ENCODE measurements around the gene SRD5A1. TPM values are rescaled to one million over a fixed set of nuclear protein-coding genes. Genes with fewer than 3 reads are reported as not detected.

Gene SRD5A1
- total and polyA plus RNA-seq, 8 donors, result 1.3 to 12.8 (median 4.2) TPM; not detected in 1

DNA sequence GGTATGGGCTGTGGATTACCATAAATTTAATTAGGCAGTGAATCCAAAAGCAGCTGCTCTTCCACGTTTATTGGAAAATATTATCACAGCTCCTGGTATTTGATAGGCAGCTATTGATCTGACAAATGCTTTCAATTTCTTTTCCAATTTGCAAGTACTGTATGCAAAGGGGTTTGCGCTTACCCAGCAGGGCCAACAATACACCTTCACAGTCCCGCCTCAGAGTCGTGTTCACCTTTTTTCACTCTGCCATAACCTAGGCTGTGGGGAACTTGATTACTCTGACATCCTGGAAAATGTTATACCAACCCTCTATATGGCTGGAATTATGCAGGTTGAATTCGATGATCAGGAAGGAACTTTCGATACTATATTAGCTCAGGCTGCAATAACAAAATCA lies 47.7 kb downstream of the SRD5A1 start:
- H3K9me3 ChIP-seq, result no peaks in the 10 kb centered on the region
- TF ChIP-seq, protein P1, sequence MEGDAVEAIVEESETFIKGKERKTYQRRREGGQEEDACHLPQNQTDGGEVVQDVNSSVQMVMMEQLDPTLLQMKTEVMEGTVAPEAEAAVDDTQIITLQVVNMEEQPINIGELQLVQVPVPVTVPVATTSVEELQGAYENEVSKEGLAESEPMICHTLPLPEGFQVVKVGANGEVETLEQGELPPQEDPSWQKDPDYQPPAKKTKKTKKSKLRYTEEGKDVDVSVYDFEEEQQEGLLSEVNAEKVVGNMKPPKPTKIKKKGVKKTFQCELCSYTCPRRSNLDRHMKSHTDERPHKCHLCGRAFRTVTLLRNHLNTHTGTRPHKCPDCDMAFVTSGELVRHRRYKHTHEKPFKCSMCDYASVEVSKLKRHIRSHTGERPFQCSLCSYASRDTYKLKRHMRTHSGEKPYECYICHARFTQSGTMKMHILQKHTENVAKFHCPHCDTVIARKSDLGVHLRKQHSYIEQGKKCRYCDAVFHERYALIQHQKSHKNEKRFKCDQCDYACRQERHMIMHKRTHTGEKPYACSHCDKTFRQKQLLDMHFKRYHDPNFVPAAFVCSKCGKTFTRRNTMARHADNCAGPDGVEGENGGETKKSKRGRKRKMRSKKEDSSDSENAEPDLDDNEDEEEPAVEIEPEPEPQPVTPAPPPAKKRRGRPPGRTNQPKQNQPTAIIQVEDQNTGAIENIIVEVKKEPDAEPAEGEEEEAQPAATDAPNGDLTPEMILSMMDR (IDR thresholded peaks at IDR 0.05), result no peak
- TF ChIP-seq POLR2A (IDR thresholded peaks at IDR 0.05) (no peak), POLR2AphosphoS5 (IDR thresholded peaks at IDR 0.05) (no peak), EP300 (IDR thresholded peaks at IDR 0.05) (no peak)
- no peaks in the 10 kb centered on the region for H3K4me1 ChIP-seq
- no peak overlapping the region for H3K27ac ChIP-seq
- 63 to 67% (median 65%) methylated on average over 6 of the region's 6 CpGs for WGBS, 5 donors
- H3K4me3 ChIP-seq, result no peak overlapping the region
- no peak for DNase-seq
- H3K27me3 ChIP-seq, result peaks cover 0 to 37% (median 0%) of the 10 kb centered on the region in 3 donors
- intact Hi-C loops (cut with DNase I; ENCODE audit: low total_unique reads), result no loop called here
- no peaks in the 10 kb centered on the region for H3K36me3 ChIP-seq

DNA sequence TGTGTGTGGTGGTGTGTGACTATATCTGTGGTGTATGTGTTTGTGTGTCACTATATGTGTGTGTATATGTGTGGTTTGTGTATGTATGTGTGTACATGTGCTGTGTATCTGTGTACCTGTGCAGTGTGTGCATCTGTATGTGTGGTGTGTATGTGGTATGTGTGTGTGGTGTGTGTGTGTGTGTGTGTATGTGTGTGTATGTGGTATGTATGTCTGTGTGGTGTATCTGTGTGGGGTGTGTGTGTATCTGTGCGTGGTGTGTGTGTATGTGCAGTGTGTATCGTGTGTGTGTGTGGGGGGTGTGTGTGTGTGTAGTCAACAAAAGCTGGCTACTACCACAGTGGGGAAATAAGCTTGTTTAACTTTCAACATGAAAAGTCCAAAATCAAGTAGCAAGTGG lies 48.4 kb downstream of the SRD5A1 start:
- 36 to 86% (median 50%) methylated on average over 2 of the region's 2 CpGs for WGBS, 5 donors
- Histone ChIP-seq H3K4me1 (peaks cover 0 to 2% (median 0%) of the 10 kb centered on the region in 4 donors), H3K27me3 (peaks cover 0 to 44% (median 0%) of the 10 kb centered on the region in 3 donors), H3K4me3 (no peak overlapping the region), H3K9me3 (no peaks in the 10 kb centered on the region), H3K36me3 (no peaks in the 10 kb centered on the region), H3K27ac (no peak overlapping the region)
- intact Hi-C loops (cut with DNase I; ENCODE audit: low total_unique reads), result no loop called here
- no peak for DNase-seq
- TF ChIP-seq POLR2A (IDR thresholded peaks at IDR 0.05), result no peak
- no peak for TF ChIP-seq POLR2AphosphoS5 (IDR thresholded peaks at IDR 0.05)
- TF ChIP-seq EP300 (IDR thresholded peaks at IDR 0.05), result no peak
- TF ChIP-seq, protein P1 (IDR thresholded peaks at IDR 0.05), result no peak

DNA sequence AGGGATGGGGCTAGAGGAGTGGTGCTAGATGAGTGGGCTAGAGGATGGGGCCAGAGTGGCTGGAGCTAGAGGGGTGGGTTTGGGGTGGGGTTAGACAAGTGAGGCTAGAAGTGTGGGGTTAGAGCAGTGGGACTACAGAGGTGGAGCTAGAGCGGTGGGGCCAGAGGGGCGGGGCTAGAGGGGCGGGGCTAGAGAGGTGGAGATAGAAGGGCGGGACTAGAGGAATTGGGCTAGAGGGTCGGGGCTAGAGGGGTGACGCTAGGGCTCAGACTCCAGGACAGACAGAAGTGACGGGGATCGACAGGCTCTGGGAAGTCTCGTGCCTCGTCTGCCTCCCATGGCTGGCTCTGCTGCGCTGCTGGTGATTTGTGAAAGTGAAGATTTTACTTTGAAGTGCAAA lies 49.0 kb downstream of the SRD5A1 start:
- 42 to 71% (median 63%) methylated on average over 10 to 11 of the region's 11 CpGs for WGBS, 5 donors
- DNase-seq, result no peak
- peaks cover 0 to 8% (median 1%) of the 10 kb centered on the region in 4 donors for H3K4me1 ChIP-seq
- intact Hi-C loops (cut with DNase I; ENCODE audit: low total_unique reads), result no loop called here
- no peaks in the 10 kb centered on the region for H3K9me3 ChIP-seq
- H3K36me3 ChIP-seq, result no peaks in the 10 kb centered on the region
- no peak overlapping the region for H3K4me3 ChIP-seq
- no peak for TF ChIP-seq POLR2AphosphoS5 (IDR thresholded peaks at IDR 0.05)
- H3K27ac ChIP-seq, result no peak overlapping the region
- peaks cover 0 to 45% (median 0%) of the 10 kb centered on the region in 3 donors for H3K27me3 ChIP-seq

DNA sequence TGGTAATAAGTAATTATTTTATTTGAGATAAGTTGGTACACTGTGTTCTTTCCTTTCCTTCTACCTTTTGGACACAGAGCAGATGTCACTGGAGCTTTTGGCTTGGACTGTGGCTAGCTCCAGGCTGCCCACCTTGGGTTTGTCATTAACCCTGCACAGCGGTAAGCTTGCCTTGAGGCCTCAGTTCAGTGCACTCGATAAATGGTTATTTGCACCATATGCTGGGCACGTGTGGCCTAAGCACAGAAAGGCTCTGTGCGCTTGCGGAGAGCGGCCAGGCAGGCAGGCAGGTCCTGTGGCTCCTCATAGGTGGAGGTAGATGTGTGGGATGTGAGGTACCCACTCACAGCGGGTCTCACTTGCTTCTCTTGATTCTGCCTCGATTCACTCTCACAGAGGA lies 50.0 kb downstream of the SRD5A1 start:
- no peak for TF ChIP-seq POLR2AphosphoS5 (IDR thresholded peaks at IDR 0.05)
- TF ChIP-seq, protein P1 (IDR thresholded peaks at IDR 0.05), result no peak
- no peak for TF ChIP-seq EP300 (IDR thresholded peaks at IDR 0.05)
- no peak for TF ChIP-seq POLR2A (IDR thresholded peaks at IDR 0.05)

DNA sequence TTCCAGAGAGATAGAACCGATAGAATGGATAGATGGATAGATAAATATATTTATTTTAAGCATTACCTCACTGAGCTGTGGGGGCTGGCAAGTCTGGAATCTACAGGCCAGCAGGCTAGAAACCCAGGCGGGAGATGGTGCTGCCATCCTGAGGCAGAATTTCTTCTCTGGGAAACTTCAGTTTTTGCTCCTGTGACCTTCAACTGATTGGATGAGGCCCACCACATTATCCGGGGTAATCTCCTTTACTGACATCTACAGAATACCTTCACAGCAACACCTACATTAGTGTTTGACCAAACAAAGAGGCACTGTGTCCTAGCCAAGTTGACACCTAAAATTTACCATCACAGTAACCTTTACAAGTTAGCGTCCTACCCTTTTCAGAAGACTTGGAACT lies 50.8 kb downstream of the SRD5A1 start:
- Histone ChIP-seq H3K36me3 (no peaks in the 10 kb centered on the region), H3K4me1 (peaks cover 0 to 12% (median 3%) of the 10 kb centered on the region in 4 donors), H3K27me3 (peaks cover 0 to 56% (median 0%) of the 10 kb centered on the region in 3 donors), H3K9me3 (no peaks in the 10 kb centered on the region), H3K27ac (no peak overlapping the region), H3K4me3 (no peak overlapping the region)
- no peak for TF ChIP-seq EP300 (IDR thresholded peaks at IDR 0.05)
- TF ChIP-seq, protein P1 (IDR thresholded peaks at IDR 0.05), result no peak
- no peak for TF ChIP-seq POLR2AphosphoS5 (IDR thresholded peaks at IDR 0.05)
- TF ChIP-seq POLR2A (IDR thresholded peaks at IDR 0.05), result no peak
- 74 to 88% (median 80%) methylated on average over 4 of the region's 4 CpGs for WGBS, 5 donors
- intact Hi-C loops (cut with DNase I; ENCODE audit: low total_unique reads), result no loop called here
- DNase-seq, result no peak

More for the DNA sequence above, 50.0 kb downstream of the SRD5A1 start:
- Histone ChIP-seq H3K4me1 (peaks cover 0 to 12% (median 3%) of the 10 kb centered on the region in 4 donors), H3K36me3 (no peaks in the 10 kb centered on the region), H3K9me3 (no peaks in the 10 kb centered on the region), H3K4me3 (no peak overlapping the region), H3K27ac (no peak overlapping the region), H3K27me3 (peaks cover 0 to 55% (median 0%) of the 10 kb centered on the region in 3 donors)
- intact Hi-C loops (cut with DNase I; ENCODE audit: low total_unique reads), result no loop called here
- no peak for DNase-seq
- 83 to 94% (median 85%) methylated on average over 8 of the region's 8 CpGs for WGBS, 5 donors
